Panc1 (cell line): ENCODE results near the gene HNRNPF.

Experiments
- POLR2AphosphoS5 ChIP-seq: IDR thresholded peaks from 2 replicates; pipeline ENCODE4 v1.6.1; 2012; ENCODE audit warnings: mild to moderate bottlenecking, low read depth, low read length, moderate library complexity
- TF ChIP-seq, protein P1 (sequence below): fragments of 450-650 bp; IDR thresholded peaks from 2 replicates; pipeline ENCODE4 v1.5.1; 2017; ENCODE audit warnings: mild to moderate bottlenecking

DNA sequence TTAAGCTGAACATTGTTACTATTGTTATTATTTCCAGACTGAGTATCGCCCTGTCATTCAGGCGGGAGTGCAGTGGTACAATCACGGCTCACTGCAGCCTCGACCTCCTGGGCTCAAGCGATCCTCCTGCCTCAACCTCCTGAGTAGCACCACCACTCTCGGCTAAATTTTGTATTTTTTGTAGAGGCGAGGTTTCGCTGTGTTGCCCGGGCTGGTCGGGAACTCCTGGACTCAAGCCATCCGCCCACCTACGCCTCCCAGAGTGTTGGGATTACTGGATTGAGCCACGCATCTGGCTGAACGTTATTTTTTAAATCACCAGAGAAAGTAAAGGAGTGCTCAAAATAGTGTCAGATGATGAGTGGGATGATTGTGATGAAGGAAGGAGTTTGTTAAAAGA lies 1.4 kb upstream of the HNRNPF start:
- TF ChIP-seq, protein P1, sequence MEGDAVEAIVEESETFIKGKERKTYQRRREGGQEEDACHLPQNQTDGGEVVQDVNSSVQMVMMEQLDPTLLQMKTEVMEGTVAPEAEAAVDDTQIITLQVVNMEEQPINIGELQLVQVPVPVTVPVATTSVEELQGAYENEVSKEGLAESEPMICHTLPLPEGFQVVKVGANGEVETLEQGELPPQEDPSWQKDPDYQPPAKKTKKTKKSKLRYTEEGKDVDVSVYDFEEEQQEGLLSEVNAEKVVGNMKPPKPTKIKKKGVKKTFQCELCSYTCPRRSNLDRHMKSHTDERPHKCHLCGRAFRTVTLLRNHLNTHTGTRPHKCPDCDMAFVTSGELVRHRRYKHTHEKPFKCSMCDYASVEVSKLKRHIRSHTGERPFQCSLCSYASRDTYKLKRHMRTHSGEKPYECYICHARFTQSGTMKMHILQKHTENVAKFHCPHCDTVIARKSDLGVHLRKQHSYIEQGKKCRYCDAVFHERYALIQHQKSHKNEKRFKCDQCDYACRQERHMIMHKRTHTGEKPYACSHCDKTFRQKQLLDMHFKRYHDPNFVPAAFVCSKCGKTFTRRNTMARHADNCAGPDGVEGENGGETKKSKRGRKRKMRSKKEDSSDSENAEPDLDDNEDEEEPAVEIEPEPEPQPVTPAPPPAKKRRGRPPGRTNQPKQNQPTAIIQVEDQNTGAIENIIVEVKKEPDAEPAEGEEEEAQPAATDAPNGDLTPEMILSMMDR, result no peak
- no peak for TF ChIP-seq POLR2AphosphoS5
